ENCODE results near the gene NSMCE1.

The NSMCE1 gene

DNA sequence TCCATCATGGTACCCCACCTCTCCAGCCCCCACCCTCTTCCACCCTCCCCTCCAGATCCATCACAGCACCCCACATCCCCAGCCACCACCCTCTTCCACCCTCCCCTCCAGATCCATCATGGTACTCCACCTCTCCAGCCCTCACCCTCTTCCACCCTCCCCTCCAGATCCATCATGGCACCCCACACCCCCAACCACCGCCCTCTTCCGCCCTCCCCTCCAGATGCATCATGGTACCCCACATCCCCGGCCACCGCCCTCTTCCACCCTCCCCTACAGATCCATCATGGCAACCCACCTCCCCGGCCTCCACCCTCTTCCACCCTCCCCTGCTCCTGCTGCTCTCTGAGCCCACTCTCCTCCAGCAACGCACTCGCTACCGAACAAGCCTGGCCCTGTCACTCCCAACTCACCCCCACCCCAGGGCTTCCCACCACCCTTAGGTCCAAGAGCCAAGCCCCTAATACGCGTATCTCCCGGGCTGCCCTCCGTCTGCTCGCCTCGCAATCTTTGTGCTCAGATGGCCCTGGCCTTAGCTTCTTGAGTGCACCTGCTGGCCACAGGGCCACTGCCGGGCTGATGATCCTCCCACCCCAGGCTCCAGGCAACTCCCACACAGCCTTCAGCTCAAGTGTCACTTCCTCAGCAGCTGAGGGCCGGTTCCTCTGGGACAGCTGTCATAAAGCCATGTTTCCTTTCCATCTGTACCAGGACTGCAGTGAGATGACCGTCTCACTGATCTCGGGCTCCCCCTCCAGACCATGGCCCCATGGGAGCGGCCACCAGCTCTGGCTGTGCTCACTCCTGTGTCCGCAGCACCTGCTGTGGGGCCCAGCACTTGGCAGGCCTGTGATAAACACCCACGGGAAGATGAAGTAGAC is 39.7 kb downstream of the NSMCE1 start:
- no peak for DNase-seq

DNA sequence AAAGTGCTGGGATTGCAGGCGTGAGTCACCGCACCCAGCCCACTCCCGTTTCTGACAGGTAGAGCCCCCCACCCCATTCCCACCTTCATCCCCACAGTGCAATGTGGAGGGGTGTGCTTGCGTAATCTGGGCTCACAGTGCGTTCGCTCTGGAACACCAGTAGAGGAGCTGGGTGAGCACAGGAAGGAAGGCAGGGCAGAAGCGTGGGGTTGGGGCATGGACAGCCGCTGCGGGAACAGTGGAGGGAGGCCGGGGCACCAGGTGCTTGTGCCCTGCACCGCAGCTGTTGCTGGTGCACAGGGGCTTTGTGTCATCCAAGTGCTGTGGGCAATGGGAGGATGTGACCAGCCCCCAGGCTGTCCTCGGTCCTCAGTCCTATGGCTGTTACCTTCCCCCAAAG is 40.5 kb downstream of the NSMCE1 start:
- DNase-seq = no peak

DNA sequence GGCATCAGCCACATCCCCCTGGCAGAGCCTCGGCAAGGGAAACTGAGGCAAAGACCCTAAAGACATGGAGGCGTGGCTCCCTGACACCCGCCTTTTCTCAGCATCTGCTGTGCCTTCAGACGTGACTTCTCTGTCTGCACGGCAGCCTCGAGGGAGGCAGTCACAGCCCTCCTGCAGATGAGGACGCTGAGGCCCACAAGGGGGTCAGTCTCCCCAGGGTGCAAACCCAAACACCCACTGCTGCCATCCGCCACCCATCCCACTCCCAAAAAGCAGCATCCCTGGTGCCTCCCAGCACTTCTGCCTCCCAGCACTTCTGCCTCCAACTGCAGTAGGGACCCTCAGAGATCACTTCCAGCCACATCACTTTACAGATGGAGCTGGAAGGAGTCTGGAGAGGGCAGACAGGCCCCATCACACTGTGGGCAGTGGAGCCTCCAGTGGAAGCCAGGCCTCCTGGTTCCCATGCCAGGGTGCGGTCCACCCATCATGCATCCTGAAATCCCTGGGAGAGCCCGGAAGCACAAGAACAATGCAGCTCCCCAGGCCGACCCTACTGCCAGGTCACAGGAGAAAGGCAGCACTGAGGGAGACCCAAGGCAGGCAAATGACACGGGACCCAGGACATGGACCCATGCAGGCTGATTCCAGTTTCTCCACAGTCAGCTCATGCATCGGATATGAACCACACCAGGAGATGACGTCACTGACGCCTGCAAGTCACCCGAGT is 41.4 kb downstream of the NSMCE1 start:
- DNase-seq = no peak

DNA sequence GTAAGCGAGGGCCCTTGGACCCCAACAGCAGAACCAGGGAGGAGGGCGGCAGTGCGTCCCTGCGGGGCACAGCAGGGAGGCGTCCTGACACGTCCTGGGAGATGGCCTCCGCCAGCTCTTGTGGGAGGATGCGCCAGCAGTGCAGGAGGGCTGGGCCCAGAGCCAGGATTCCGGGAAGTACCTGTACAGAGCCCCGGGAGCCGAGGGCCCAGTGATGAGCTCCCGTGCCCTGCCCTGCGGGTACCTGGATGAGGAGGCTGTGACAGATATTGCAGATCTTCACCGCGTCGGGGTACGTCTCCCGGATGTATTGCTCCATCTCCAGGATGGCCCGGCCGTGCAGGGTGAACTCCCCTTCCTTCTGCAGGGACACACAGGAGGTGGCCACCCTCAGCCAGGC is 42.1 kb downstream of the NSMCE1 start:
- no peak for DNase-seq

DNA sequence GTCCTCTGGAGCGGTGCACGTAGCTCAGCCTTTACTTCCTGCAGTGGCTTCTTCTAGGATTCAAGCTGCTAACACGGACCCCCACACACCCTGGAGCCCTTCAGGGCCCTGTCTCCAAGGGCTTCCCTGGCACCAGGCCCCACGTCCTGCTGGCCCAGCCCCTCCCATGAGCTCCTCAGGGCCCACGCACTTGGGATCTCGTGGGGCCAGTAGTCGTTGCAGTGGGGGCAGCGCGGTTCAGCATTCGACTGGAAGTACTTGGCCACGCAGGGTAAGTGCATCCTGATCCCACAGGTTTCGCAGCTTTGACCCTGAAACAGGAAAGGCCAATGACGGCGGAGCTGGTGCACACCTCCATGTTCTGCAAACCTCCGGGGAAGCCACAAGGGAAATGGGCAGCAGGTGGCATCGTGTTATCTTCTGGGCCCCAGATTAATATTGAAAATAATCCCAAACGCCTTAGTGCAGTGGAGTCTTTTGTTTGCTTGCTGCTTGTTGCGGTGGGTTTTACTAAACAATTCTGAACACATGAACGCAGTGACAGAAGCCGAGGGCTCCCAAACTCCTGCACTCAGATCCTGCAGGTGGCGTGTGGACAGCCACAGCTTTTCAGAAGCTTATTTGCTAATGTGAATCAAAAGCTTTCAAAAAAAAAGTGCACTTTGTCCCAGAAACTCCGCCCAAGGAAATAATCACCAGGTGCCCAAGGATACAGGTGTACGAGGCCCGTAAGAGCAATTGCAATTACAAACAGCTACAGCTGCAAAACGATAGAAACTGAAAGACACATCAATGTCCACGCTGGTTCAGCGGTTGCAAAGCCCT is 42.8 kb downstream of the NSMCE1 start:
- no peak for DNase-seq

DNA sequence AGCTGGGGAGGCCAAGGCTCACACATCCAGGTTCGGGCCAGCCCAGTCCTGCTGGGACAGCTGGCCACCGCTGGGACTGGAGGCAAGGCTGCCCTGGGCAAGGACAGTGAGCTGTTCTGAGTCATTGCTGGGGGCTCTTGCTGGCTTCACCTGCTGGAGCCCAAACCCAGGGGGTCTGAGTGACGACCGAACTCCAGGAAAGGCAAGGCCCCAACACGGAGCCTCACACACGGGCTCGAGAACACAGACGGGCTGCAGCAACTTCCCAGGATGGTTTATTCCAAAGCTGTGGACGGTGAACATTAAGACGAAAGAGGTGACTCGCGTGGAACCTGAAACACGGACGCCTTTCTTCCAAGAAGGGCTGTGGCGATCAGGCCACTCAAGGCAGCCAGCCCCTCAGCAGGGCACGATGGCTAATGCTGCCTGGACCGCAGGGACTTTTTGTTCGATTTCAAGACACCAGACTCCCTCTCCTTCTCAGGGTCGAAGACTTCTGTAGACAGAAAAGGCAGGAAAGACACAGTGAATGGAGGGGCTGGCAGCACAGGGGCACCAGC is 43.8 kb downstream of the NSMCE1 start:
- DNase-seq = no peak

DNA sequence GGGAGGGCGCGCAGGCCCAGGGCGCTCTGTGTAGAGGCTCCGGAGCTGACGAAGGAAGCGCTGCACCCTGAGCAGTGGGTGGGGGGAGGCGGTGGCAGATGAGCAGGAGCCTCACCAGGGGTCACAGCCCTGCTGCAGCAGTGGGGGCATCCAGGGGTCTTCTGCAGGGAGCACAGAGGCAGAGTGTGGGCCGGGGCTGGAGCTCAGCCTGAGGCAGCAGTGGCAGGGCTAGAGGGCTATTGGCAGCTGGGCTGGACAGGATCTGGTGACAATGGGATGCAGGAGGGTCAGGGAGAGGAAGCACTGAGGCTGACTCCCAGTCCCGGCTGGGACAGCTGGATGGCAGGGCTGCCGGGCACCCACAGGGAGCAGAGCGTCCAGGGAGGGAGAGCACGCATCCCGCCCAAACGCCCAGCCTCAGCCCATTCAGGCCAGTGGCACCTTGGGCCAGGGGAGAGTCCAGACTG is 44.3 kb downstream of the NSMCE1 start:
- no peak for DNase-seq

DNA sequence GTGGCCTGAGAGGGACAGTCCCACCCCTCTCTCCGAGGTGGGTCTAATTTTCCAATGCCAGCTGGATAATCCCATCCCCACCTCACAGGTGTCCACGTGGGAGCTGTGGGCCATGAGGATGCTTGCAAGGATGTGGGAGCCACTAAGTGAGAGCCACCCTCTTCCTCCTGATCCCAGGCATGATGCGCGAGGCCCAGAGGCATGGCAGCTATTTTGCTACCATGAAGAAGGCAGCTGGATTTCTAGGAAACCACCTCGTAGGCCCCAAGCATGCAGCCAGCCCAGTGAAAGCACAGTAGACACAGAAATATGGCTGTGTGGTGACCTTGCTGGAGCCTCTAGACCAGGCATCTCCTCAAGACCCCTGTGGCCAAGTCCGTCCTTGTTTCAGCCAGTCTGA is 44.9 kb downstream of the NSMCE1 start:
- DNase-seq = no peak

DNA sequence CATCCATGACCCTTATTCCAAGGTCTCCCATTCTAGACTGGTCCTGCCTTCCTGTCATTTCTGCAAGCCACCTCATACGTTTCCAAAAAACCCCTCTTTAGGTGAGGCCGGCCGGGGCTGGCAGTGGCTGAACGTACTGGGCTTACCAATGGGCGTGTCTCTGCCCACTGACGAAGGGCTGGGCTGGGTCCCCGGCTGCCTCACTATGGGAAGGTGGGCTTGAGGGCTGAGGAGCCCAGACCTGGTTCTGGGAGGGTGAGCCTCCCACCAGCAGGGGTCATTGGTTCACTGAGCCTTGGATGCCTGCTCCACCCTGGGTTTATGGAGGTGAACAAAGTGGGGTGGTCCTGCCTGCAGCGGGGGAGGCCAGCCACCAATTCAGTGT is 45.4 kb downstream of the NSMCE1 start:
- DNase-seq = no peak

DNA sequence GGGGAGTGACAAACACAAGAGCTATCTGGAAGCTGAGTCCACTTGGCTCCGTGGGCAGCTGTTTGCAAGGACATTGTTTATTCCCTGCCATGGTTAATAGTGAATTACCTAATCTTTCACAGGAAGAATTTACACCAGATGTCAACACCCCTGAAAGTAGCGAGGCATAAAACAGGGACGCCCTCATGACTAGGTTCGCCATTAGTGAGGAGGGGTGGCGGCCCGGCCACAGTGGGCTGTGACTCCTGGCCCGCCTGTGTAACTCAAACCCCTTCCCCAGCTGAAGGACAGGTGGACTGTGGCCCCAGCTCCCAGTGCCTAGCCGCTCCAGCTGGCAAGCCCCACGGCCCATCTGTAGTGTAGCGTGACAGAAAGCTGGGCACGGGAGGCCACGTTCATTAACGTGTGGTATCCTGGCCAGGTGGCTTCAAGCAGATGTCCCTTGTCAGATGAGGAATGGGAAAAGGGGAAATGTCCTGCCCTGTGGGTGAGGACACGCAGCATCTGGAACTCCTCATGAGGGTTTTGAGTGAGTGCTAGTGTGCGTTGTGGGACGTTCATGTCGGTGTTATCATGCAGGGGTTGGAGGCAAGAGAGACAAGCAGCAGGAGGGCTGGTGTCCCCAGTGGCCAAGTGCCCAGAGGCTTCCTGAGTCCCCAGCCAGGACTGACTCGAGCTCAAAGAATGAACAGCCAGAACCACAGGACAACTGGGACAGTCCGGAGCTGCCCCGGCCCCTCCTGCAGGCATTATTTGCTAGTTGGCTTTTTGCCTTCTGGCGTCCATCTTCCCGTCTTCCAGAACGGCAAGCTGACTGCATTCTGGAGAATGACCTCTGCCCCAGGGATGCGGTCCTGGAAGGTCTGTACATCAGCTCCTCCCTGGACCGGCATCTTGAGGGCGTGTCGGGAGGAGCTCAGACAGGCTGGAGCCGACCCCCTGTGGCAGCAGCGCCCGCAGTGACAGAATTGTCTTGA is 46.0 kb downstream of the NSMCE1 start:
- no peak for DNase-seq

DNA sequence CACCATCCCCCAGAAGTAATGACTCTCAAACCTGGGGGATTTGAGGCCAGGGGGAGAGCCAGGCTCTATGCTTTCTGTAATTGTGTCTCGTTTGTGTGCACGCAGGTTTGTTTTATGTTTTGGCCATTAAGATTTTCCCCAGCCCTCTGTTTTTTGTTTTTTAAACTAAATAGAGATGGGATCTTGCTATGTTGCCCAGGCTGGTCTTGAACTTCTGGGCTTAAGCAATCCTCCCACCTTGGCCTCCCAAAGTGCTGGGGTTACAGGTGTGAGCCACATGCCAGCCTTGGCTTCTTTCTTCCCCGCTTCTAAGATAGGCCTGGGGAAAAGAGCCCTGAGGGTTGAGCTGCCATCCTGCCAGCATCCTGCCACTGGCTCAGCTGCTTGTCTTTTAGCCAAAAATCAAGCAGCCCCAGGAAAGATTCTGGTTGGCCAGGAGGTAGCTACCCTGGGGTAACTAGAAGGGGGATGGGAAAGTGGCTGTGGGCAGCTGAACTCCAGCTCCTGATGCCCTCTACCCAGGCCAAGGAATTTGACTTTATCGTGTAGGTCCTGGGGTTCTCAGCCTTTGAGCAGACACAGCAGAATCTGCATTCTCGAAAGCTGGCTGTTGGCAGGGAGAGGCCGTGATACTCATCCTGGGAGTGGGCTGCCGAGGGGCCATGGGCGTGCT is 46.9 kb downstream of the NSMCE1 start:
- DNase-seq = no peak

DNA sequence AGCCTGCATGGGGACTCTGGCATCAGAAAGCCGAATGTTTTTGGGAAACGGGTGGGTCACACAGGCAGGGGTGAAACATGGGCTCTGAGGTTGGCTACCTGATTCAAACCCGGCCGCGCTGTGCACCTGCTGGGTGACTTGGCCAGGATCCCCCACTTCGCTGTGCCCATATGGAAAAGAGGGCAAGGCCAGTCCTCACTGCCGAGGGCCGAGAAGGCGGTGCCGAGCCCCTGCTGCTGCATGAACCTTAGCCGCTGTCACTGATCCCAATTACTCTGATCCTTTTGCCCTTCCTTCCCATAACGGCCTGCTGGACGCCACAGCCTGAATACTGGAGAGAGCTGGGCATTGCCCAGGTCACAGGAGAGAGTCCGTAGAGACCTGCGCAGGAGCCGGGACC is 47.6 kb downstream of the NSMCE1 start:
- DNase-seq = no peak

DNA sequence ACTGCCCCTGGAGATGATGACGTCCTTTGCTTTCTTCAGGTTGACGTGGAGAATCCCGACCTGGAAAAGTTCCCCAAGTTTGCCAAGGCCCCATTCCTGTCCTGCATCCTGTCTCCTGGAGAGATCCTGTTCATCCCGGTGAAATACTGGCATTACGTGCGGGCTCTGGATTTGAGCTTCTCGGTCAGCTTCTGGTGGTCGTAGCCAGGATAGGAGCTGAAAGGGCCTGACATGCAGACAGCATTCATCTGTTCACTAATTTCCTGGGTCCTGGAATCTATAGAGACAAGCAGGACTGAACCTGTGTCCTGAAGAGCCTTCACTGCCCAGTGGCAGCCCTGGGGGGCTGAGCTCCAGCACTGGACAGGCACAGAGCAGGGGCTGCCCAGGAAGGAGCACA is 48.0 kb downstream of the NSMCE1 start:
- DNase-seq = no peak

DNA sequence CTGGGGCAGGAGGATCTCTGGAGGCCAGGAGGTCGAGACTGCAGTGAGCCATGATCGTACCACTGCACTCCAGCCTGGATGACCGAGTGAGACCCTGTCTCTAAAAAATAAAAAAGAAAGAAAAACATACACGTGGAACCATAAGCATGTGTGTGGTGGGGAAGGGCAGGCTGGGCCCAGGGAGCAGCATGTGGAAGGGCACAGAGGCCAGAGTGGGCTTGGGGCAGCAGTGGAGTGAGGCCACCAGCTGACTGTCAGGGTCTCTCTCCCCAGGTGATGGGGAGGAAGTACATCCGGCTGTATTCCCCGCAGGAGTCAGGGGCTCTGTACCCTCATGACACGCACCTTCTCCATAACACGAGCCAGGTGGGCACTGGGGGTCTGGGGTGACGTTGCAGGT is 48.5 kb downstream of the NSMCE1 start:
- no peak for DNase-seq

DNA sequence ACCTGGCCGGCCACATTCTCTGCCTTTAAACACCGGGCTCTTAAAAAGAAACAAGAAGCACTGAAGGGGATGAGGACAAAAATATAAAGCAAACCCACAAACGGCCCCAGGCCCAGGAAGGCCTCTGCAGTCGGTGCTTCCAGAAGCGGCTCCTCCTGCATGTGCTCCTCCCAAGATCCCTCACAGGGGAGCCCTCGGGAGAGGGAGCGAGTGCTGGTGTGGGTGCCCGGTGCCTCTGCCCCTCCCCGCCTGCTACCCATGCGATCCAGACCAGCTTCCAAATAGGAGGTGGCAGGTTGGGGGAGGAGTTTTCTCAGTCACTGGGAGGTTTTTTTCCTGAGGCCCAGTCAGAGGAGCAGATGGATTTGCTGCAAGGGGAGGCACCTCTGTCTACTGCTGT is 49.4 kb downstream of the NSMCE1 start:
- no peak for DNase-seq

DNA sequence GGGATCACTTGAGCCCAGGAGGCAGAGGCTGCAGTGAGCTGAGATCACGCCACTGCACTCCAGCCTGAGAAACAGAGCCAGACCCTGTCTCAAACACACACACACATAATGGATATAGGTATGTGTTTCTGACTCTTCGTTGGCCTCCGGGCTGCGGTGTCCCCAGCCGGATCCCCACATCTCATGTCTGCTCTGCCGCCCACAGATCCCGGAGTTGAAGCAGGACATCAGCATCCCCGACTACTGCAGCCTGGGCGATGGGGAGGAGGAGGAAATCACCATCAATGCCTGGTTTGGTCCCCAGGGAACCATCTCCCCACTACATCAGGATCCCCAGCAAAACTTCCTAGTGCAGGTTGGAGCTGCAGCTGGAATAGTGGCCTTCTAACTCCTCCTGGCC is 49.8 kb downstream of the NSMCE1 start:
- DNase-seq = no peak

DNA sequence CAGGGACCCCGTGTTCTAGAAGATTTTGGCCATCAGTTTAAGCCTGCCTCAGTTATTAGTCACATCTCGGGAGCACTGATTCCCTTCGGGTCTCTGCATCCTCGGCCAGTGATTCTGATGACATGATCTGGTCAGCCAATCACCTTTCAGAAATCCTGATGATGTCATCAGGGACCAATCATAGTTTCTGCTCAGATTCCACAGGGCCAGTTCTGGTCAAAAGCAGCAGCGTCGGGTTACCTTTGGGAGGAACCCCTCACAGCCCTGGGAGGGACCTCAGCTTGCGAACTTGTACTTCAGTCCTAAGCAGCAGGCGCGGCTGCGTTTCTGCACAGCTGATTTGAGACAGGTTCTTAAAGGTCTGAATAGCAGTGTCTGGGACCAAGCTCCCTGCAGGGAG is 51.3 kb downstream of the NSMCE1 start:
- DNase-seq = no peak

DNA sequence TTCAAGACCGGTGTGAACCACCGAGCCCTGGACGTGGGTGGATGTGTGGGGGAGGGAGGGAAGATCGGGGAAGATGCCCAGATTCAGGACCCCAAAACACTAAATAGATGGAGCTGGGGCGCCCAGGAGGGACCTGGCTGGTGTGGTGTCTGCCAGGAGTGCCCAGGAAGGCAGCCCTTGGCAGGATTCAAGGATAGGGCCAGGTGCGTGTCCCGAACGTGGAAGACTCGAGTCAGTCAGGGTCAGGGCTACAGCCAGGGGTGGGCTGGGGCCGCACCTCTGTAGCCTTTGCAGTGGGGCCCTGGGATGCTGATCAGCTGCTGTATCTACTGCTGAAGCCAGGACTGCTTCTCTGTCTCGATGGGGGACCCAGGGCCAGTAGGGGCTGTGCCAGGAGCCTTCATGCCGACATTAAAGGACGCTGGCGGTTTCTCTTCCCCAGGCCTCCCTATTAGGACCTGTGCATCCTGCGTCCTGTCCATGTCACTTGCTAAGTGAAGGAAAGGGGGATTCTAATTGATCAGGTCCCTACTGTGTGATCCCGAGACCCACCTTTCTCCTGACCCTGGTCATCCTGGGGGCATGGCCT is 52.2 kb downstream of the NSMCE1 start:
- DNase-seq = no peak

DNA sequence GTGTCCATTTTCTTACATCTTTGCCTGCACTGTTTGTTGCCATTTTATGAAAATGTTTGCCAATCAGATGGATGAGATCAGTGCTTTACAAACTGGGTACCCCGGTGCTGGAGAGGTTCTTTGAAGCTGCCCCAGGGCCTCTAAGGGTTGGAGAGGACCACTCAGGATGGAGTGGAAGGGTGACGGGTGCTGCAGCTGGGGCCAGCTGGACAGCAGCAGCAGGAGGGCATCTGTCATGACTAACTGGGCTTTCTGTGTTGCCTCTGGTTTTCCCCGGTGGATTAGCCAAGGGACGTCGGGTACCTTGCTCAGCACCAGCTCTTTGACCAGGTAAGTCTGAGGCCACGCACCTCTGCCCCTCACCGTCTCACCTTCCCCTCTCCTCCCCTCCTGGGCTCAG is 52.9 kb downstream of the NSMCE1 start:
- no peak for DNase-seq

DNA sequence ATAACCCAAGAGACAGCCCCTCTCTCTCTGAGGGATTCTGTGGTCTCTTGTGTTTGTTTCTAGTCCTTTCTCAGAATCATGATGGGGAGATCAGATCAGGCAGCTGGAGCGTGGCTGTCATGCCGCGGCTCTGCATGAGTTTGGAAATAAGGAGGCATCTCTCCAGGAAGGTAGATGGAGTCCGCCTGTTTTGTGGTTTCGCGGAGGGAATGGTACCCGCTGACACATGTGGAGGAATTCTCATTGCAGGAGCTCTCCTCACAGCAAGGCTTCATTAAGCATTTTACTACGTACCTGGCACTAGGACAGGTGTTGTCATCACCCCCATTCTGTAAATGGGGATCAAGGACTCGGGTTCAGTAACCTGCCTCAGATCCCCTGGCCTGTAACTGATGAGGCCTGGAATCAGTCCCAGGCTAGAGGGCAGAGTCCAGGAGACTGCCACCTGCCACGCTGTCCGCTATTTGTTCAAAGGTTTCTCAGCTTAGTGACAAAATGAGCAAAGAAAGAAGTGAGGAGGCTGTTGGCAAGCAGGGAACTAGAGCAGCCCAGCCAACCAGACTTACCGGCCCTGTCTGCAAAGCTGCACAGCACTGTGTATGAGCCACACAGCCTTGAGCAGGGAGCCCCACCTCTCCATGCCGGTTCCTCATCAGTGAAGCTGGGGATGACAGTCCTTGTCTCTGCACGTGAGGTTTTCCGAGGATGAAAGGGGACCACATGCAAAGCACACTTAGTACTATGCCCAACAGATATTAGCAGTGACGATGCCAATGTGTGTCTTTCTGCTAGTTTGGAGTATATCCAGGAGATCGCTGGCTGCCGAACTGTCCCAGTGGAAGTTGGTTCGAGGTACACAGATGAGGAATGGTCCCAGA is 54.2 kb downstream of the NSMCE1 start:
- no peak for DNase-seq
